Cerebellar cortex (tissue), 1 donor: ENCODE results near the gene ZNF93.
"Not testable (repeated sequence)": the region's sequence is repeated elsewhere in the genome, so short reads cannot be mapped to it uniquely, and the experiment has no call there.

Experiments used
- DNase-seq: peaks from one replicate; pipeline ENCODE4 v3.0.0-alpha.2; 2015; ENCODE audit warnings: low spot score

The ZNF93 gene

GRCh38 chr19:19938449-19938848 lies 37.7 kb downstream of the ZNF93 start:
- DNase-seq, result no peak

- no peak for DNase-seq
Observed at GRCh38 chr19:19943848-19944582, 43.3 kb downstream of the ZNF93 start.

DNA sequence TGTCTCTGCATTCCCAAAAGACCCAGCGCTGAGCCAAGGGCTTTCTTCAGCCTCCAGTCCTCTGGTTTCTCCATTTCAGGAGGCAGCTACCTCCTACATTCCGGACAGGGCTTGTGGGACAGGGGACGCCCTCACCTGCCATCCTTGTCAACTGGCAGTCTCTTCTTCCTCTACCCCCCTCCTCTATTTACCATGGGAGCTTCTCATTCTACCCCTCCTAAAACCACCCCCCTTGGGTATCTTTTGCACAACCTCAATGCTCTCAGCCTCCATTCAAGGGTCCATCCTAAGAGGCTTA lies 43.8 kb downstream of the ZNF93 start:
- no peak for DNase-seq

DNA sequence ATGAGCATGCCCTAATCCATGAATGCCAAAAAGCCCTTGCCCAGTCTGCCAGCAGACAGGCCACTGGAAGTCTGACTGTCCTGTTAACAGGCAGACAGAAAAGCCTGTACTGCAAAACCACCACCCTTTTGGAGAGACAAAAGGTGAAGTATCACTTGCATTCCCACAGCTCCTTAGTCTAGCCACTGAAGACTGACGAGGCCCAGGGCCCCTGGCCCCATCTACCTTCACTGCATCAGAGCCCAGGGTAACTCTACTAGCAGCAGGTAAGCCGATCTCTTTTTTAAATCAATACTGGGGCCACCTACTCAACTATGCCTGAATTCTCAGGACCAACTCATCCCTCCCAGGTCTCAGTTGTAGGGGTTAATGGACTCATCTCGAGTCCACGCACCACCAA lies 45.5 kb downstream of the ZNF93 start:
- no peak for DNase-seq

GRCh38 chr19:19948800-19949199 lies 48.1 kb downstream of the ZNF93 start:
- no peak for DNase-seq

- DNase-seq, result no peak
Observed at GRCh38 chr19:19955208-19955607, 54.5 kb downstream of the ZNF93 start.

DNA sequence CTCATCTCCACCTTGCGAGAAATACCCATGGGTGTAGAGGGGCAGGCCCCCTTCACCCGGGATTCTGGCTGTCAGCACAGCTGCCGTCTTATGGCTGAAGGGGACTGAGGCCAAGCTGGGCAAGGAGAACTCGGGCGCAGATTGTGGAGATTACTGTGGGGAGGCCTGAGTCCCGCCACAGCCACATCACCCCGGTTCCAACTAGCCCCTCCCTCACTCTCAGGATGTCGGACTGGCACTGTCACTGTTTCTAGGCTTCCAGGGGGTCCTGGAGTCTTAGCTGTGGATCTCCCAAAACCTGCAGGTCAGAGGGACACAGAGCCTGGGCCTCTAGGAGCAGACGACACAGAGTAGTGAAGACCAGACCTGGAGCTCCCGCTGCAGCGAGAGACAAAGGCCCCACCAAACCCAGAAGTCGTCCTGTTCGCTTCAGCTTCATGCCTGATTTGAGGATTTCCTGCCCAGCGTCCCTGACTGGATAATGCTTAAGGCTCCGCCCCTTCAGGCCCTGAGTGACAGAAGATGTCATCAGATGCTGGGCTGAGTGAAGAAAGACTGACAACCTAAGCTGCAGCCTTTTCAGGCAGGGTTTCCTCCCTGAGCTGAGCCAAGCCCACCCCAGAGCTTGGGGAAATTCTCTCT lies 55.8 kb downstream of the ZNF93 start:
- DNase-seq, result no peak

GRCh38 chr19:19957766-19958165 lies 57.0 kb downstream of the ZNF93 start:
- DNase-seq, result not testable (repeated sequence)

GRCh38 chr19:19959151-19959799 lies 58.5 kb downstream of the ZNF93 start:
- peak; percentile 77 for DNase-seq

DNA sequence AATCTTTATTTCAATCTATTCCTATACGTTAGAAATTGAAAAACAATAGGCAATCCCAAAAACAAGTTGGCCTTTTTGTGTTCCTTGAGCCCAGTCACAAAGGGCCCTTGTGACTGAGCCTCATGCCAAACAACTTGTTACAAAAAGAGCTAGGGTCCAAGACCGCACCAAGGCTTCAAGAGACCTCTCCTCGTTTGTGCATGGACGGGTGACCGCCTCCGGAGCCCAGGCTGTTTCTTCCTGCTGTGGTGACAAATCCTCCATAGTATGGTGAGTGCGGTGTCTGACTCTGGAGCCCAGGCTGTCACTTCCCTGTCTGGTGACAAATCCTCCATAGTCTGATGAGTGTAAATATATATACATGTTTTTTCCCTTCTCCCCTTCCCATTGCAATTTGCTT lies 63.7 kb downstream of the ZNF93 start:
- DNase-seq, result no peak

GRCh38 chr19:19966126-19966525 lies 65.4 kb downstream of the ZNF93 start:
- not testable (repeated sequence) for DNase-seq

GRCh38 chr19:19966862-19967261 lies 66.1 kb downstream of the ZNF93 start:
- no peak for DNase-seq
